NOMO-1 treated with dmso at 0.1 percent for 144 hours (cell line): Measurements from ENCODE around the gene BAIAP2.

Source experiments
- DNase-seq: peaks from one replicate; lab custom pipeline; 2025; ENCODE audit not compliant: unreplicated experiment; lab: John Stamatoyannopoulos, UW

The BAIAP2 gene

DNA sequence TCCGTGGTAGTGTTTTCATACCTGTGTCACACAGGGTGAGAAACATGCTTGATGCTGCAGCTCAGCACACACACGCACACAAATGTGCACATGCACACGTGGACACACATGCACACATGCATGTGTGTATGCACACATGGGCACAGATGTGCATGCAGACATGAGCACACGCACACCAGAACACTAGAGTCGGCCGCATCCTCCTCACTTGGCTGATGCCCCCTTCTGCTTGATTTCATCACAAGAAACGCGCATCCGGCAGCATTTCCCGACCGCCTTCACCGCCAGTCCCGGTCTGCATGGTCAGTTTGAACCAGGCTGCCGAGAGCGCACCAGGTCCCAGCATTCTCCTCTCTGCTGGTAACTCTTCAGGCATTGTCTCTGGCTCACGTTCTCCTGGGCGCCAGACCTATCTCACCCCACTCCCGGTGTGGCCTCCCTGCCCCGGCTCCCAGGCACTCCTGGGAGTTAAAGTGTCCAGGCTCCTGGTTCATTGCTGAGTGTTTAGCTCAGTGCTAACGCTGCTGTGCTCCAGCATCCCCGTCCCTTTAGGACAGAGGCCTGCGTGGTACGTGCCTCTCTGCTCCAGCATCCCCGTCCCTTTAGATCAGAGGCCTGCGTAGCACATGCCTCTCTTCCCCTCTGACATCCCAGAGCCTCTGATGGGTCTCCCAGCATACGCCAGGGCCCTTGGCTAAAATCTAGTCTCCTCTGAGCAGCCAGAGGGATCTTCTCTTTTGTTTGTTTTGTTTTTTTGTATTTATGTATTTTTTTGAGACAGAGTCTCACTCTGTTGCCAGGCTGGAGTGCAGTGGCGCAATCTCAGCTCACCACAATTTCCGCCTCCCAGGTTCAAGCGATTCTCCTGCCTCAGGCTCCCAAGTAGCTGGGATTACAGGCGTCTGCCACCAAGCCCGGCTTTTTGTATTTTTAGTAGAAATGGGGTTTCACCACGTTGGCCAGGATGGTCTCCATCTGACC is 16.0 kb downstream of the BAIAP2 start:
- DNase-seq: peak; percentile 20

DNA sequence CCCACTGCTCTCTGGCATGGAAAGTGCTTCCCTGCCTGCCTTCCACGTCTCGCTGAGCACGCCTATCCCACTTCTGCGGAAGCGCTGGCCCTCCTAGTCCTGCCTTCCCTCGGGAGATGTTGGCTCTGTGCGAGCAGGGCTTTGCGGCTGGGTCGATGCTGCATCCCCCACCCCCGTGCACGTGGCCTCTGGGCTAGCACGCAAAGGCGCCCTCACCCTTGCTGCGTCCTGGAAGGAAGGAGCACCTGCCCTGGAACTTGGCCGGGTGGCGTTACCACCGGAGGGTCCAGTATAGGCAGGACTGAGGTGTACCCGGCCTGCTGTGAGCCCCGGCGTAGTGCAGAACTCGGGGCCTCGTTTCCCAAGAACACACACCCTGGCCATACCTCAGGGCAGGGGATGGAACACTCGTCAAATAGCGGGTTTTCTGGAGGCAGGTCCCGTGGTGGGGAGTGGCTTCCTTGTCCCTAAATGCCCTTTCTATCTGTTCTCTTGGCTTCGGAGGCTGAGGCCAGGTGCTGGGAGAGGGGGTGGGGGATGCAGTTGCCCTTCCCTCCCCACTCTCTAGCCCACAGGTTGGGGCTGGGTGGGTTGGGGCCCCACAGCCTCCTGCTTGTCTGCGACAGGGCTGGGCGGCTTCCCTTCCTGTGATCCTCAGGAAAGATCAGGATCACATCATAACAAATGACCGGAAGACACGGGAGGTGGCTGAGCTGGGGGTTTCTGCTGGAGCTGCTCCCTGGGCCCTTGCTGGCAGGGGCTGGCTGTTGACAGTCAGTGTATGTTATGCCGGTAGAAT is 17.4 kb downstream of the BAIAP2 start:
- DNase-seq: no peak

DNA sequence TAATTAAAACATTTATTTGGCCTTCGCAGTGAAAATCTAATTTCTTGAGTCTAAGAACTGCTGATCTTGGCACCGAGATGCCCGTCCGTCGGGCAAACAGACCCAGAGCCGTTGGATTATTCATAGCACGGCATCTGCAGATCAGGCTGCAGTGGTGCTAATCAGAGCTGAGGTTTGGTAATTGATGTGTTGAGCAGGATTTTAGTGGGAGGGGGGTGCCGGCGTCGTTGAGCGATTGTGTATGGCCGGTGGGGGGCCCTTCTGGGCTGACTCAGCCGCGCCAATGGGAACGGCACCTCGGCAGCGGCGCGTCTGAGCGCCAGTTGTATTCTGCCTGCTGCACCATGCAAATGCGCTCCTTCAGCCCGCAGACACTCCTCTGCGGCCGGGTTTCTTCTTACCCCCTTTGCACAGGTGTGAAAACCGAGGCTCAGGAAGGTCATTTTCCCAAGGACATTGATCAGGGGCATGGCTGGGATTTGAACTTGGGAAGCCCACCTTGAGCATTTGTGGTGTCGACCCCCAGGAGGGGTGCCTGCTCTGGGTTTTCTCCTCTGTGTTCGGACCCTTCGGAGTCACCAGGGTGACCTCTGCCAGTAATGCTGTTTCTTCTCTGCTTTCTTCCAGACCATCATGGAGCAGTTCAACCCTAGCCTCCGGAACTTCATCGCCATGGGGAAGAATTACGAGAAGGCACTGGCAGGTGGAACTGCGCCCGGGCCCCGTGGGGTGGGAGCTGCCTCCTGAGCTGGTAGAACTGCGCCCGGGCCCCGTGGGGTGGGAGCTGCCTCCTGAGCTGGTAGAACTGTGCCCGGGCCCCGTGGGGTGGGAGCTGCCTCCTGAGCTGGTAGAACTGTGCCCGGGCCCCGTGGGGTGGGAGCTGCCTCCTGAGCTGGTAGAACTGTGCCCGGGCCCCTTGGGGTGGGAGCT is 18.4 kb downstream of the BAIAP2 start:
- no peak for DNase-seq

DNA sequence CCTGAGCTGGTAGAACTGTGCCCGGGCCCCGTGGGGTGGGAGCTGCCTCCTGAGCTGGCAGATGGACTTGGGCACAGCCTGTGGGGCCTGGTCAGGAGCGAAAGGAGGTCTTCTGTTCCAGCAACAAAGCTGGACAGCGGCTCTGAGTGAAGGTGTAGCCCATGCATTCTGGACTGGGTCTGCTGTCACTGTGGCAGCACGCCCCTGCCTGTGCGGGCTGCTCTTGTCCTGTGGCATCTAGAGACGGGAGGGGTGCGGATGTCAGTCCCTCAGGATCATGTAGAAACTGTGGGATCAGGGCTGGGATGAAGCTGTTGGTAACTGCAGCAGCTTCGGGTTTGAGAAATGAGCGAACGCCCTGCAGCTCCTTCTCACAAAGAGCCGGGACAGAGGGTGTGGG is 19.4 kb downstream of the BAIAP2 start:
- DNase-seq: no peak

DNA sequence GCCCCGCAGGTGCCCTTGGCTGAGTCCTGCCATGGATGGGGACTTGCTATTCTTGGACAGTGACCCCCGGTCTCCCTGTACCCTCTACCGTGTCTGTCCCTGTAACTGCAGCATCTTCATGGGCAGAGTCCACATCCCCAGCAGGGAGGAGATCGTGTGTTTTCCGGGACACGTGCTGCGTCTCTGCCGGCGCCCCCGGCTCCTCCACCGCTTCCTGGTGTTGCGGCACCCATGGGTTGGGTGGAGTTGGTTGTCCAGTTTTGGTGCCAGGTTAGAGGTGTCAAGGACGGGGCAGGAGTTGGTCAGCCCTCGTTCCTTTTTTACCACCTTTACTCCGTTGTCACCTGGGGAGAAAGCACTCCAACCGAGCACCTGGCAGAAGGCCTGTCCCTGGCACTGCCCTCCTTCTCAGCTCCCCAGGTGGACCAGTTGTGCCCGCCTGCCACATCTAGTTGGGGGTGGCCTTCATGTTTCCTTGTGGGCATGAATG is 20.0 kb downstream of the BAIAP2 start:
- DNase-seq: no peak

DNA sequence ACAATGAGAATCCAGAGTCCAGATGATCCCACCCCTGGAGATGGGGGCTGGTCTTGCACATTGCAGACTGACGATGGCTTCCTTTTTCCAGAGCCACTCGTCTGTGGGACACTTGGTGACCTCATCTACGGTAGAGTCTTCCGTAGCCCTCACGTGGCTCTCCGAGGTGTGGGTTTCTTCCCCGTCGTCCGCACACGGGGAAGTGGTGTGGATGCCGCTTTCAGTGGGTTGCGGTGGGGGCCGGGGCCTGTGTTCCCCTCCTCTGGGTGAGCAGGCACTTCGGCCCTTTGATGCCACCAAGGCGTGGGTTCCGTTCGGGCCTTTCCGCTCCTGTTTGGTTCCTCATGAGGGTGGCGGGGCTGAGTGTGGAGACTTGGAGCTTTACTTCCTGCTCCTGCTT is 21.4 kb downstream of the BAIAP2 start:
- no peak for DNase-seq

DNA sequence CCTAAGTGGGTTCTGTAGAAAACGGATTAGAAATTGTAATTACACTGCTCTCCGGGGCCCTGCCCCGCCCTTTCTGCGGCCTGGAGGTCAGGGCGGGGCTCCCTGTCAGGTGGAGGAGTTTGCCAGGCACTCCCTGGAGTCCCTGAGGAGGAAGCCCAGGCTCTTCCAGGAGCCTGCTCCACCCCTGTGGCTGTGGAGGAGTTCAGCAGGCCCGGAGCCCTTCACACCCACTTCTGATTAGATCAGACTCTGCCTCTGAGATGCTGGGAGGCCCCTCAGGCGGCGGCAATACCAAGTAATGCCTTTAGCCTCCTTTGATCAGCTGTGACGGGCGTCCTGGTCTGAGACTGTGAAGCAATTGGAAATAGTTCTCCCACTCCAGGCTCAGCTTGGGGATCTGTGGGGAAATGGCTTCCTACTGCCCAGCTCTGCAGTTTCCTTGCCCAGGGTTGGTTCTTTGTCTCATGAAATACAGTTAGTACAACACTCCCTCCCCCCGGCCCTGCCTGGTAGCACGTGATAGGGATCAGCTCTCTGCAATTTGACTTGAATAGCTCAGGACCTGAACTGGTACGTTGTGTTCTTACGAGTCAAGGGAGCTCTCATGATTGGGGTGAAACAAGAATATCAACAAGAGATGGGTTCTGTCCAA is 22.3 kb downstream of the BAIAP2 start:
- DNase-seq: no peak

DNA sequence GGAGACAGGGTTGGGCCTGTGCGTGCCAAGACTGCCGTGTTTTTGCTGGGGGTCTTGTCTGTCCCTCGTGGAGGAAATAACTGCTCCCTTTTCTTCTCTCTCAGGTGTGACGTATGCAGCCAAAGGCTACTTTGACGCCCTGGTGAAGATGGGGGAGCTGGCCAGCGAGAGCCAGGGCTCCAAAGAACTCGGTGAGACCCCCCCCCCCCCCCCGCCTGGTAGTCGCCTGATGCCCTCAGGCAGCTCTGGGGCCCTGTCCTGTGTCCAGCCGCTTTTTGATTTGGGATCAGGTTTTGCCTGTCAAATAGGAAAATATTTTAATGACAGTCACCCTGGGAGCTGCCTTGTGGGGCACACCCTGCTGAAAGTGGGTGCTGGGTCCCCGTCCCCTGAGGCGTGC is 22.8 kb downstream of the BAIAP2 start:
- no peak for DNase-seq

DNA sequence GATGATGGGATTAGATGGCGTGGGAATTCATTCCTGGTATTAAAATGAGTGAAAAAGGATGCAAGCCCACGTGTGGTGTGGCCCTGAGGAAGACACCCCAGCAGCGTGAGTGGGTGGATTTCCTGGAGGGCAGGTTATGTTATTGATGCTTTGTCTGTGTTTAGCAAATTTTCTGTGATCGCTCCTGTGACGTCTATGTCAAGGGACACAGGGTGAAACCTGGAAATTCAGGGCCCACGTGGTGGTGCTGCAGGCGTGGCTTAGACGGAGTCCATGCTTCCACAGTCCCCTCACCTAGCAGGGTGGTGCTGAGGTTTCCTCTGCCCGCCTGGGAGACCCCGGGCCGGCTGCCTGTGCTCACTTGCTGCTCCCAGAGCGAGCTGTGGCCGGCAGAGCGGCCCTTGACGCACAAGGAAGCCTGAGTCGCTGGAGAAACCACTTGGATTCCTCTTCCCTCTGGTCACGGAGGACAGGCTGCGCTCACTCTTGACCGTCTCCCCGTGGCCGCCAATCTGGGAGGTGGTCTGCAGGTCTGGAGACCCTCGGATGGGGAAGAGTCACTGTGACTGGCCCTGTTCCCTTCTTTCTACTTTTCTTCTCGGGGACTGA is 23.4 kb downstream of the BAIAP2 start:
- no peak for DNase-seq

DNA sequence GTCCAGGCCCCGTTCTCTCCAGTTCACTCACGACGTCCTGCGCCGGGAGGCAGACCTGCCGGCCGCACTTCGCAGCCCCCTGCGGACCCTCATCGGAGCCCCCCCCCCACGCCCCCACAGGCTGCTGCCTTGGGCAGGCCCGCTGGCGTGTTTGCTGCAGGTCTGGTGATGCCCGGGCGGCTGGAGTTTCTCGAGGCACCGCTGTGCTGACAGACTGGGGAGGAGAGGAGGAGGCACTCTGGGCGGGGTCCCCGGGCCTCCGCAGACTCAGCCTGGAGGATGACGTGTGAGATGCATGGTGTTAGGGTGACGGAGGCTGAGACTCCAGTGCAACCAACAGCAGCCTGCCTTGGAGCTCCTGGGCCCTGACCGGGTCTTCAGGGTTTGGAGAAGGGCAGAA is 24.1 kb downstream of the BAIAP2 start:
- no peak for DNase-seq

DNA sequence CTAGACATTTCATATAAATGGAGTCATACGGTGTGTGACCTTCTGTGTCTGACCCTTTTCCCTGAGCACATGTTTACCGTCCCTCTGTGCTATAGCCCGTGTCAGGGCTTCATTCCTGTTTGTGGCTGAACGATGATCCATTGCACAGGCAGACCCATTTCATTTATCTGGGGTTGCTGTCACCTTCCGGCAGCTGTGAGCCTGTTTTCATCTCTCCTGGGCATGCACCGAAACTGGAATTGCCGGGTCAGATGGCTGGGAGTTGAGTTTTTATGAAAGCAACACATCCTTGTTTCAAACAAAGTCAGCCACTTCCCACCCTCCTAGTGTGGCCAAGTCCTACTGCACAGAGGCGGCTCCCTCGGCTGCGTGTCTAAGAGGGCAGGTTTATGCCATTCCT is 25.5 kb downstream of the BAIAP2 start:
- no peak for DNase-seq

DNA sequence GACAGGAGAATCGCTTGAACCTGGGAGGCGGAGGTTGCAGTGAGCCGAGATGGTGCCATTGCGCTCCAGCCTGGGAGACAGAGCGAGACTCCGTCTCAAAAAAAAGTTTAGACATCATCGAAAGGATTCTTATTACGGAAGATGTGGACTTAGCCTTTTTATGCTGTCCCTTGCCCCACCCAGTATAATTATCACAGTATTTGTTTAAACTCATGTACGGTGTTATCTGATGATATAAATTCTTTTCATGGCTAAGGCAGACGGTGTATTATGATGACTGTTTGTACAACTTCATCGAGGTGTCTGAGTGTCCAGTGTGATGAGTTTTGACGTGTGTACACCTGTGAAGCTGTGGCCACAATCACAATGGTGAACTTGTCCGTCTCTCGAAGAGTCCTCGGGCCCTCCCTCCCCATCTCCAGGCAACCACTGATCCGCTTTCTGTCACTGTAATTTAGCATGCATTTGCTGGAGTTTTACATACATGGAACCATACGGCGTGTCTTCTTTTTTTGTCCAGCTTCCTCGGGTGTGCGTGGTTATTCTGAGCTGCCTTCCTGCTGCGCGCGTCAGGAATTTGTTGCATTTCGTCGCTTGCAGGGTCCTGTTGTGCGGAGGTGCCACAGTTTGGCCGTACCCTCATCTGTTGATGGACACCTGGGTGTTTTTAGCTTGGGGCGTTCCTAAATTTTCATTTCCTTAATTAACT is 26.2 kb downstream of the BAIAP2 start:
- no peak for DNase-seq

DNA sequence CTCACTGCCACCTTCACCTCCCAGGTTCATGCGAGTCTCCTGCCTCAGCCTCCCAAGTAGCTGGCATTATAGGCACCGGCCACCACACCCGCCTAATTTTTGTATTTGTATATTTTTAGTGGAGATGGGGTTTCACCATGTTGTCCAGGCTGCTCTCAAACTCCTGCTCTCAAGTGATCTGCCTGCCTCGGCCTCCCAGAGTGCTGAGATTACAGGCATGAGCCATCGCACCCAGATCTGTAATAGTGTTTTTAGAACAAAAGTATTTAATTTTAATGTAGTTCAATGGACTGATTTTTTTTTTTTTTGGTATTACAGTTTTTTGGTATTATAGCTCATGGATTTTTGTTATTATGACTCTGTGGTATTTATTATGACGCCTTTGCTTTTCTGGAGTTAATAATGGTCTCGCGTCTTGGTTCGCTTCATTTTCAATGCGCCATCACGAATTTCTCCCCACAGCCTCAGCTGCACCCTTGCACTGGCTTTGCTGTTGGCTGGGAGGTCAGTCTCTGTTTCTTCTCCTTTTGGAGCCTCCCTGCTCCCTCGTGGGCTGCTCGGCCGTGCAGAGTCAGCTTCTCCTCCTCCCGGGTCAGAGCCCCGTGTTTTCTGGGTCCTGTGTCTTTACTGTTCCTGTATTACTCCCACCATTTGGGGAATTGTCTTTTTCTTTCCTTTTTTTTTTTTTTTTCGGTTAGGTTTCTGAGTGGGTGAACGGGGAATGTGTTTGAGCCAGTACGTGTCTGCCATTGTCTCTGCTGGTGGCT is 27.2 kb downstream of the BAIAP2 start:
- no peak for DNase-seq

DNA sequence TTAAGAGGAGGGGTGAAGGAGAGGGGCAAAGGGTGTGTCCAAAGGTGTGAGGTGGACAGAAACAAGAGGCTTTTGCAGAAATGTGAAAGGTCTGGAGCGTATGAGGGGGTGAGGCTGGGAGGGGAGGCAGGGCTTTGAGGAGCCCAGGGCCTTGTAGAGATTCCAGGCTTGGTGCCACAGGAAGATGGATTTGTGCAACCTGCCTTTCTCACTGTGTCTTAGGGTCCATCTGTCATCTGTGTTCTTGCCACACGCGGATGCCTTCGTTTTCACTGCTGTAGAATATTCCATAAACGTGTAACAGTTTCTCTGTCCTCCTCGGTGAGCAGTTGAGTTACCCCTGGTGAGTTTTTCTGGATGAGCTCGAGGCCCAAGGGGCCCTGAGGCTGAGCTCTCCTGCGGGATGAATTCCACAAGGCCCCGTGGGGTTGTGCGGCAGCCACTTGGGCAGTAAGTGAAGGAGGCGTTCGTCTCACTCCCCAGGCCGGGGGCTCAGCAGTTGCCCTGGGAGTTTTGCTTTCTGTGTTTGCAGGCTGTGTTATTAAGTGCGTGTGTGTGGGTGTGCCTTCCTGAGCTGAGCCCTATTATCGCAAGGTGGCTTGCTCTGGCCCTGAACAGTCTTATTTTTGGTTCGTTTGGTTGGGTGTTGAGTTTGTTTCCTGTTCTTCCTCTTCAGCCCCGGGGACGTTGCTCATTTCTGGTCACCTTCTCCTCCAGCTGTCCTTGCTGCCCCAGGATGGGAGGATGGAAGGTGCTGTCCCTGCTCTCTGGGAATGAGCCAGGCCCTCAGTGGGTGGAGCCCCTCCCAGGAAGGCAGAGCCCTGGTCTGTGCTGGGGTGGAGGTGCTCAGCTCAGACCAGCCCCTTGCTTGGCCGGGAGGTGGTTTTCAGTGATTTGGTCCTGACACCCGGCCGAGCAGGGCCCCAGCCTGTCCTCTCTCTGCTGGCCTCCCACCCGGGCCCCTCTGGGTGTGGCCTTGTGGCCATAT is 28.4 kb downstream of the BAIAP2 start:
- no peak for DNase-seq

DNA sequence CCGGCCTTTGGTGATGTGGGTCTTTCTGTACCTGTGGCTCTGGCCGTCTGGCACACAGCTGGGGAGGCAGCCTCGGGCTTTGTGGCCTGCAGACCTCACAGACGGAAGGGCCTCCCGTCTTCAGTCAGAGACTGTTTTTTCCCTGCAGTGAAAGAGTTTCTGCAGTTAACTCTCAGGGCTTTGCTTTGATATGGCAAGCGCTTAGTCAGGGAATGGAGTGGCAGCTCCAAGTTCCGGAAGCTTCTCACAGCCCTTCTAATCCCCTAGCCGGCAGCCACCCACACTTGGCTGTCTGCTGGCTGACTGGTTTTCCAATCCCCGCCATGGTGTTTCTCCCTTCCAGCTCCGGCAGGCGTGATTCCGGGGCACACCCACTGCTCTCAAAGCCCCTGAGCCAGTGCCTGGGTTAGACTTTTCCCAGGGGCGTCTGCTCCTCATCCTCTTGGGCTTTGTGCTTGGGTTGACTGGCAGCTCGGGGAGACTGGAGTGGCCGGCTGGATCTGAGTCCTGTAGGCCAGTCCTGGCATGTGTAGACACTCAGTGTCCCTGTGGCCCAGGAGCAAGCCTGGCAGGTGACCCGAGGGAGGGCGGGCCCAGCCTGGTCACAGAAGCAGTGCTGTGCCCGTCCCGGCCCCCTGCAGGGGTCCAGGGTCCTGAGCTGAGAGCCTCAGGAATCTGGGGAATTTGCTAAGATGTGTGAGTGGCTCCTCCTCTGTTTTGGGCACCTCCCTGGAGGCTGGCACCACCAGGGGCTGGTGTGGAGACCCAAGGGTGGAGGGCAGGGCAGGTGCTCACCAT is 29.9 kb downstream of the BAIAP2 start:
- DNase-seq: no peak

DNA sequence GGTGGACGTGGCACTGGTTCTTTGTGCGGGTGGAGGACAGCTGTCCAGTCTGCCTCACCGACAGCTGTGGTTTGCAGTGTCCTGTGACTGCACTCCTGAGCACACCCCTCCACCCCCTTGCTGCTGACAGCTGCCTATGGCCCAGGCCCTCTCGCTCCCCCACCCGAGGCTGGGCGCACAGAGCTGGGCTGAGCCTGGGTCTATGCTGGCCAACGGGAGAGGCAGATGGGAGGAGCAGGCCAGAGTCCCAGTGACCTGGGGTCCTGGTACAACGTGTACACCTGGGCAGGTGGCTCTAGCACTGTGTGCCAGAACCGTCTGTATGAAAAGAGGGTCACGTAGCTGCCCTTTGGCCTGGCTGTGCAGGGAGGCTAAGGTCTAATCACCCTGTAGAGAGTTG is 30.5 kb downstream of the BAIAP2 start:
- no peak for DNase-seq

DNA sequence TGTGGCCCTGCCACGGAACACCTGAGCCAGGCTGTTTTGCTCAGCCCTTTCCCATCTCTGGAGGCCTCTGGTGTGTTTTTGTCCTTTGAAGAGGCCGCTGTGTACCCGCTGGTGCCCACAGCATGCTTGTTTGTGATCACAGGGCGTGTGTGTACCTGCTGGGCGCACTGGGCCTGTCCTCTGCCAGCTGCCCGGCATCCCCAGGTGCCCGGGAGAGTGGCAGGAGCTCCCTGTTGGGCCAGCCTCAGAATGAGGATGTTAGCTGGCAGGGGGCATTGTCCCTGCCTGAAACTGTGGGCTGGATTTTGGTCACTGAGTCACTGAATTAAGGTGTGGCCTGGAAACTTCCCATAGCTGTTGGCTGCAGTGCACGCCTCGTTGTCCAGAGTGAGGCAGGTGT is 31.1 kb downstream of the BAIAP2 start:
- no peak for DNase-seq
